HG03175 (cell line): Measurements from ENCODE around the gene EVPLL.
A peak's percentile ranks its signal among the peaks of the same experiment; 100 is the strongest.
"Not testable (repeated sequence)": the region's sequence is repeated elsewhere in the genome, so short reads cannot be mapped to it uniquely, and the experiment has no call there.

ENCODE experiments used
- ATAC-seq: cut with Tn5 transposase; IDR thresholded peaks from one replicate; pipeline ENCODE4 v1.9.1; 2021; ENCODE audit warnings: mild to moderate bottlenecking, moderate library complexity; ENCODE audit not compliant: unreplicated experiment

The EVPLL gene

DNA sequence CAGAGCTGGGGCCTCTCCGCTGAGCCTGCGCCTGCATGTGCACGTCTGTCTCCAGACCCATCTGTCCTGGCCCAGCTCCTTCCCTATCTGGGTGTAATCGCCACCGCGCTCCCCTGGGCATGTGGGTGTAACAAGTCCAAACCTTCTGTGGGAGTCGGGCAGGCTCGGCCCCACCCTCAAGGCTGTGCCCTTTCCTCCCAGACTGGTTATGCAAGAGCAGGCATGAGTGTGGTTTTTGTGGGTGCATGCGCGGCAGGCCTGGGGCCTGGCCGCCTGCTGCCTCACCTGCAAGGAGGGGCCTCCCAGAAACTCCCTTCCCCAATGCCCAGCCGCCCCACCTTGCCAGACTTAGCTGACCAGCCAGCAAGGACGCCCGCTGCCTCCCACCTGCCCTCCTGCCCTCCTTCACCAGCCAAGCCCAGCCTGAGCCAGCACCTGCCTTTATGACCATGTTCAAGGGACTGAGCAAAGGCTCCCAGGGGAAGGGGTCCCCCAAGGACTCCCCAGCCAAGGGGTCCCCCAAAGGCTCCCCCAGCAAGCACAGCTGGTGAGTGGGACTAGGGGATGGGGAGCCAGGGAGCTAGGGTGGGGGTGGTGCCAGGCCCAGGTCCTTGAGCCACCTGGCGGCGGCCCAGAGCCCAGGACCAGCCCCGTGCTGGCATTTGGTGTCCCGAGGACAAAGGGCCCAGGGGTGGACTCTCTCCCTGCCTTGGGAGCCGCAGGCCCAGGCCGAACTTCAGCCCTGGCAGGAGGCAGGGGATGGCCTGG lies at the start of gene EVPLL:
Gene EVPLL (plus strand): TSS at position 342 of the 768 bp plus-strand sequence. CDS start 3,160 bp downstream, outside the sequence.
- ATAC-seq, result no peak

- ATAC-seq, result no peak
These were observed 48.9 kb upstream of the EVPLL start for GRCh38 chr17:18328643-18329204.

GRCh38 chr17:18331879-18332278 lies 45.7 kb upstream of the EVPLL start:
- ATAC-seq, result no peak

GRCh38 chr17:18332909-18333489 lies 44.6 kb upstream of the EVPLL start:
- no peak for ATAC-seq

DNA sequence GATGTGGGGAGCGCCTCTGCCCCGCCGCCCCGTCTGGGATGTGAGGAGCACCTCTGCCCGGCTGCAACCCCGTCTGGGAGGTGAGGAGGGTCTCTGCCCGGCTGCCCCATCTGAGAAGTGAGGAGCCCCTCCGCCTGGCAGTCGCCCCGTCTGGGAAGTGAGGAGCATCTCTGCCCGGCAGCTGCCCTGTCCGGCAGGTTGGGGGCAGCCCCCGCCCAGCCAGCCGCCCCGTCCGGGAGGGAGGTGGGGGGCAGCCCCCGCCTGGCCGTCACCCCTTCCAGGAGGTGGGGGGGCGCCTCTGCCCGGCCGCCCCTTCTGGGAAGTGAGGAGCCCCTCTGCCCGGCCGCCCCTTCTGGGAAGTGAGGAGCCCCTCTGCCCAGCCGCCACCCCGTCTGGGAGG lies 39.4 kb upstream of the EVPLL start:
- ATAC-seq, result not testable (repeated sequence)

DNA sequence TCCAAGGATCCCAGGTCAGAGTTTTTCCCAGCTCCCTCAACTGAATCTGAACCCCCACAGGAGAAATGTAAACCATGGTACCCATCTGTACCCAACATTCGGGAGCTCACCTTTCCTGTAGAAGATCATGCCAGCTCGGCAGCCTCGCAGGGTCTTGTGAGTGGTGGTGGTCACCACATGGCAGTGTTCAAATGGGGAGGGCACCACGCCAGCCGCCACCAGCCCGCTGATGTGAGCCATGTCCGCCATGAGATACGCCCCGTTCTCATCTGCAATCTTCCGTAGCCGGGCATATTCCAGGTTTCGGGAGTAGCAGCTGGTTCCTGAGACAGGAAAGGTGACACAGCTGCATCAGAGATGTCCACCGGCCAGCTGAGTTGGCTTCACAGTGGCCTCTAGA lies 37.6 kb upstream of the EVPLL start:
- ATAC-seq, result no peak

DNA sequence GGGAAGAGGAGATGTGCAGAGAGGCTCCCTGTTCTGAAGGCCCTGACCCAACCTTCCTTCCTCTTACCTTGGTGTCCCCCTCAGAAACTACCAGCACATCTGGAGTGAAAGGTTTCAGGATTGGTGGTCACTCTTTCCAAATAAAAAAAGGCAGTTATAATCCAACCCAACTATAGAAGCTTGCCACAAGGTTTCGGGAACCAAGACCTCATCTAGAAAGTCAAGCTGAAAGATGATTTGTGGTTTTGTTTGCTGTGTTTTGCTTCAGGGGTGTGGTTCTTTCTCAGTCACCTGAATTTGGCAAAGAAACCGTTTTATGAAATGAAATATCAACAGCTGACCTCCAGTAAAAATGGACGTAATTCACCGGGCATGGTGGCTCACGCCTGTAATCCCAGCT lies 33.6 kb upstream of the EVPLL start:
- ATAC-seq, result no peak

DNA sequence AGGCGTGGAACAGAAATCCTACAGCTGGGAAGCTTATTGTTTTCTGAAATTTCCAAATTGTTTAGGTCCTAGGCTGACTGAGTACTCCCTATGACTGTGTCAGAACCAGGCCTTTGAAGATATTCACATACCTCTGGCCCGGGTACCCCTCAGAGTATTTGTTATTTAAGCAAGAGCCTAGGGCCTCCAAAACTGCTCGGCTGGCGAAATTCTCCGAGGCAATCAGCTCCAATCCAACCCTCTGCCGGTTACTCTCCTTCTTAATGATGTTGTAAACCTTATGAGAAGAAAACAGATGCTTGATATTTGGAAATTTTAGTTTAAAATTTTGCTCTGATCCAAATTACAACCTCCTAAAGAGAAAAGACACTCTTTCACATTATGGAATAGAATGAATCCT lies 24.0 kb upstream of the EVPLL start:
- no peak for ATAC-seq

- ATAC-seq, result no peak
These were observed 21.0 kb upstream of the EVPLL start for GRCh38 chr17:18356624-18357023.

DNA sequence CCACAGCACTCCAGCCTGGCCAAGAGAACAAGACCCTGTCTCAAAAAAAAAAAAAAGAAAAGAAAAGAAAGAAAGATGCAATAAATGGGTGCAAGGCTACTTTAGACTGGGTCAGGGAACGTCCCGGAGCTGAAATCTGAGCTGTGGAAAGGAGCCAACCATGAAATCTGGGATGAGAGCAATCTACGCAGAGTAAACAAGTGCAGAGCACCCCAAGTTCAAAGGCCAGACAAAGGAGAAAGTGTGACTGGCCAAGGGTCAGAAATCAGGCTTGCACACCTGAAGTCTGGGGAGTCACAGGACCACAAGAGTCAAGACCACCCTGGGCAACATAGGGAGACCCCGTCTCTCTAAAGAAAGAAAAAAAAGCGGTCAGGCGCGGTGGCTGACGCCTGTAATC lies 17.1 kb upstream of the EVPLL start:
- no peak for ATAC-seq

DNA sequence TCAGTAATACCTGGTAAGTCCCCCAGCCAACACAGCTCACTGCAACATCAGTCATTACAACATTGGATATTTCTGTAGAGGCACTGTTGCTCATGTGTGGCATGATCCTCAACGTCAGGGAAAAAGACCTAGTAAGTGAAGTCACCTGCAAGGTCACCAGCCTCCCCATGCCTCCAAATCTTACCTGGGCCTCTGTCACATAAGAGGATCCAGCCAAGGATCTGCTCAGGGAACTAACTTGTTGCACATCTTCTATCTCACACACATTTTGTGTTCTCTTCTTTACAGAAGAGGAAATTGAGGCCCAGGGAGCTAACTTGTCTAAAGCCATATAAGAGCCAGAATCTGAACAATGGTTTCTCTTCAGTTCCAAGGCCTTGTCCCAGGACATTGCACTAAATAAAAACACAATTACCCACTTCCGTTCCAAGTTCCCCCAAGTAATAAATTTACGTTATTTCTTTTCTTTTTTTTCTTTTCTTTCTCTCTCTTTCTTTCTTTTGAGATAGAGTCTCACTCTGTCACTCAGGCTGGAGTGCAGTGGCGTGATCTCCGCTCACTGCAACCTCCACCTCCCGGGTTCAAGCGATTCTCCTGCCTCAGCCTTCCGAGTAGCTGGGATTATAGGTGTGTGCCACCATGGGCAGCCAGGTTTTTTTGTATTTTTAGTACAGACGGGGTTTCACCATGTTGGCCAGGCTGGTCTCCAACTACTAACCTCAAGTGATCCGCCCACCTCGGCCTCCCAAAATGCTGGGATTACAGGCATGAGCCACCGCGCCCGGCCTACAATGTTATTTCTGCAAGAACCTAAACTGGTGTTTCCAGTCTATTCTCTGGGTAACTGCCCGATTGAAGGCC lies 15.5 kb upstream of the EVPLL start:
- no peak for ATAC-seq

DNA sequence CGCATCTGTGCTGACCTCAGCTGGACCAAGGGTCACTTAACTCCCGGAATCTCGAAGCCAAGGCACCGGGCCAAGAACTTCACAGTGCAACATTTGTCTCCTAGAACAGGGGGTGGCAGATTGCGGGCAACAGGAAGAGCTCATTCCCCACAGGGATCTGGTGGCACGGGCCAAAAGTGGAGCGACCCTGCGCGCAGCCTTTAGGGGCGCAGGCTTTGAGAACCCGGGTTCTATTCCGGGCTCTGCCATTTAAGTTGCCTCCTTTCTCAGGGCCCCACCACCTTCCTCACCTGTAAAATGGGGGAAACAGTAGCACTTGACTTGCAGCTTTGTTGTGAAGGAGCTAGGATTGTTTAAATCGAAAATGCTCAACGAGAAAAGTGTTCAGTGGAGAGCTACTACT lies 14.9 kb upstream of the EVPLL start:
- ATAC-seq, result peak; percentile 10

DNA sequence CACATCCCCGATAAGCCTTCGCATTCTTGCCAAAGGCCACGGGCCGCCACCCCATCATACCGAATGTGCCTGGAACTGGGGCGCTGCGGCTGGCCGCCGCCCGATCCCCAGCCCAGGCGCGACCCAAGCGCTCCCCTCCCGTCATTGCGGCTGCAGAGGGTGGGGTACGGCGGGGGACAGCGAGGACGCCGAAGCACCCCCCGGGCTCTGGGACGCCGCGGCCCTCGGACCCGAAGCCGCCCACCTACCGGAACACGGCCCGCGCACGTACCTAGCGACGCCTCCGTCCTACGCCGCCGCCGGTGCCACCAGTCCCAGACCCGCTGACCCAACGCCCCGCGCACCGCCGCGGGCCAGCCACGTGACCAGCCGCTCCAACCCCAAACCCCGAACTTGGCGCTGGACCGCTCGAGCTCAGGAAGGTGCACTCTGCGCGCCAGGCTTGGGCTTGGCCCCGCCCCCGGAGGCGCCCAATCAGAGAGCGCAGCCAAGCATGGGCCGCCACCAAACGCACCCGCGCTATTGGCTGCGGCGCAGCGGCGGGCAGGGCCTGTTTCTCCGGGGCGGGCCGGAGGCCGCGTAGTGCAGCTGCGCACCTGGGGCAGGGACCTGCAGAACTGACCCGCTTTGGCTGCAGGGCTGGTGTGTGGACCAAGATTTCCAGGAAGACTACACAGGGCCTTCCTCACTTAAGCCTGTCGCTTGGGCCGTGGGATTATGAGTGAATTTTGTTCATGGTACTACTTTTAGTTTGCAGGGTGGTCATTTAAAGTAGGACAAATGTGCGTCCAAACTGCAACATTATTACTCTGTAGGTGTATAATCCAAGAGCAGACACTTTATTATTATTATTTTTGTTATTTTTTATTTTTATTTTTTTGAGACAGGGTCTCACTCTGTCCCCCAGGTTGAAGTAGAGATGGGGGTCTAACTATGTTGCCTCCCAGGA lies 14.2 kb upstream of the EVPLL start, which contains the start of gene SHMT1:
Gene SHMT1 (minus strand): TSS at position 450 of the 949 bp plus-strand sequence. CDS start 7,569 bp downstream, outside the sequence.
- ATAC-seq, result peak; percentile 98

- no peak for ATAC-seq
These were observed 13.4 kb upstream of the EVPLL start for GRCh38 chr17:18364166-18364565.

- ATAC-seq, result no peak
These were observed 8.6 kb upstream of the EVPLL start for GRCh38 chr17:18368946-18369345.

- no peak for ATAC-seq
These were observed 6.8 kb upstream of the EVPLL start for GRCh38 chr17:18370761-18371160.

- ATAC-seq, result no peak
These were observed 6.1 kb upstream of the EVPLL start for GRCh38 chr17:18371455-18371854.

DNA sequence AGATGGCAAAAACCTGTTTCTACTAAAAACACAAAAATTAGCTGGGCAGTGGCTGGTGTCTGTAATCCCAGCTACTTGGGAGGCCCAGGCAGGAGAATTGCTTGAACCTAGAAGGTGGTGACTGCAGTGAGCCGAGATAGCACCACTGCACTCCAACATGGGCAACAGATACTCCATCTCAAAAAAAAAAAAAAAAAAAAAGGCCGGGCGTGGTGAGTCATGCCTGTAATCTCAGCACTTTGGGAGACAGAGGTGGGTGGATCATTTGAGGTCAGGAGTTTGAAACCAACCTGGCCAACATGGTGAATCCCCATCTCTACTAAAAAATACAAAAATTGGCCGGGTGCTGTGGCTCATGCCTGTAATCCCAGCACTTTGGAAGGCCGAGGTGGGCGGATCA lies 4.4 kb upstream of the EVPLL start:
- ATAC-seq, result not testable (repeated sequence)

- no peak for ATAC-seq
These were observed 3.4 kb upstream of the EVPLL start for GRCh38 chr17:18374216-18374615.

GRCh38 chr17:18378205-18378505 lies 577 bp downstream of the EVPLL start:
- no peak for ATAC-seq
